Prostate gland (tissue), 2 donors: ENCODE measurements around the gene CNTN3.

Experiments used
- POLR2A ChIP-seq: fragments of 450-650 bp; IDR thresholded peaks from one replicate; pipeline ENCODE4 v1.6.1; 2016; ENCODE audit warnings: antibody characterized with exemption, mild to moderate bottlenecking
- POLR2AphosphoS5 ChIP-seq: sonication (generic); formaldehyde crosslinking; IDR thresholded peaks from one replicate; pipeline ENCODE4 v1.6.1; 2017; ENCODE audit warnings: antibody characterized with exemption
- TF ChIP-seq, protein P1 (sequence below), 4 experiments: fragments of 200-600 bp in 2 of 4; fragments of 450-650 bp in 2 of 4; sonication (generic) in 2 of 4; IDR thresholded peaks; 1 replicate in 3 of 4; 2 replicates in 1 of 4; pipeline ENCODE4 v1.5.1; 2016 to 2019; ENCODE audit warnings: antibody characterized with exemption in 4 of 4, mild to moderate bottlenecking in 2 of 4, moderate library complexity in 2 of 4

DNA sequence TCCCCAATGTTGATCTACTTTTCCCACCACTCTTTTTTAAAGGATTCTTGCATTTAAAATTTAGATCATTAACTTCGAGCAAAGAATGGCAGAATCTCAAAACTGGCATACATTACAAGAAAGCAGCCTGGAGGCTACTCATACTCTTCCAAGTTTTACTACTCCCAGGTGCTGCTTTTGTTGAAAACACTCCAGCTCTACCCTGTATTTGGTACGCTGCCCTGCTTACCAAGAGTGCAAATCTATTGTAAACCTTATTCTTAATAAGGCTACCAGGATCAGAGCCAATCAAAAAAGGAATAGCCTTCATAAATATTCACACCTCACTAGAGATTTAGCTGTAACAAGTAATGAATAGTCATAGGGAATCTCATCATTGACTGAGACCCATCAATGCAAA, 11.6 kb upstream of the CNTN3 start:
- TF ChIP-seq POLR2AphosphoS5: no peak
- TF ChIP-seq, protein P1, sequence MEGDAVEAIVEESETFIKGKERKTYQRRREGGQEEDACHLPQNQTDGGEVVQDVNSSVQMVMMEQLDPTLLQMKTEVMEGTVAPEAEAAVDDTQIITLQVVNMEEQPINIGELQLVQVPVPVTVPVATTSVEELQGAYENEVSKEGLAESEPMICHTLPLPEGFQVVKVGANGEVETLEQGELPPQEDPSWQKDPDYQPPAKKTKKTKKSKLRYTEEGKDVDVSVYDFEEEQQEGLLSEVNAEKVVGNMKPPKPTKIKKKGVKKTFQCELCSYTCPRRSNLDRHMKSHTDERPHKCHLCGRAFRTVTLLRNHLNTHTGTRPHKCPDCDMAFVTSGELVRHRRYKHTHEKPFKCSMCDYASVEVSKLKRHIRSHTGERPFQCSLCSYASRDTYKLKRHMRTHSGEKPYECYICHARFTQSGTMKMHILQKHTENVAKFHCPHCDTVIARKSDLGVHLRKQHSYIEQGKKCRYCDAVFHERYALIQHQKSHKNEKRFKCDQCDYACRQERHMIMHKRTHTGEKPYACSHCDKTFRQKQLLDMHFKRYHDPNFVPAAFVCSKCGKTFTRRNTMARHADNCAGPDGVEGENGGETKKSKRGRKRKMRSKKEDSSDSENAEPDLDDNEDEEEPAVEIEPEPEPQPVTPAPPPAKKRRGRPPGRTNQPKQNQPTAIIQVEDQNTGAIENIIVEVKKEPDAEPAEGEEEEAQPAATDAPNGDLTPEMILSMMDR (IDR thresholded peaks at IDR 0.05): no peak
- no peak for TF ChIP-seq POLR2A
